HK-2 (cell line): ENCODE data around the gene CCDC178.
A peak's percentile ranks its signal among the peaks of the same experiment; 100 is the strongest.
"Not testable (repeated sequence)": the region's sequence is repeated elsewhere in the genome, so short reads cannot be mapped to it uniquely, and the experiment has no call there.

Experiments used
- DNase-seq: peaks from one replicate; pipeline ENCODE4 v3.0.0-alpha.2; 2018; ENCODE audit not compliant: unreplicated experiment

The CCDC178 gene

GRCh38 chr18:32983721-32984120 is 456.8 kb downstream of the CCDC178 start:
- no peak for DNase-seq

GRCh38 chr18:32980896-32981295 is 459.6 kb downstream of the CCDC178 start:
- no peak for DNase-seq

- no peak for DNase-seq
Measured at GRCh38 chr18:32975501-32975900, 465.0 kb downstream of the CCDC178 start.

- DNase-seq, result no peak
Measured at GRCh38 chr18:32975163-32975436, 465.4 kb downstream of the CCDC178 start.

GRCh38 chr18:32974421-32975162 is 465.9 kb downstream of the CCDC178 start:
- peak; percentile 28 for DNase-seq

- no peak for DNase-seq
Measured at GRCh38 chr18:32968248-32968647, 472.3 kb downstream of the CCDC178 start.

- DNase-seq, result no peak
Measured at GRCh38 chr18:32966141-32966540, 474.4 kb downstream of the CCDC178 start.

GRCh38 chr18:32961538-32961937 is 479.0 kb downstream of the CCDC178 start:
- no peak for DNase-seq

- no peak for DNase-seq
Measured at GRCh38 chr18:32958746-32959145, 481.8 kb downstream of the CCDC178 start.

- no peak for DNase-seq
Measured at GRCh38 chr18:32956591-32957315, 483.8 kb downstream of the CCDC178 start.

- DNase-seq, result not testable (repeated sequence)
Measured at GRCh38 chr18:32952318-32952717, 488.2 kb downstream of the CCDC178 start.

- DNase-seq, result no peak
Measured at GRCh38 chr18:32937597-32937996, 502.9 kb downstream of the CCDC178 start.

GRCh38 chr18:32937066-32937465 is 503.5 kb downstream of the CCDC178 start:
- DNase-seq, result no peak

GRCh38 chr18:32934201-32934600 is 506.3 kb downstream of the CCDC178 start:
- no peak for DNase-seq

- DNase-seq, result no peak
Measured at GRCh38 chr18:32930695-32931301, 509.7 kb downstream of the CCDC178 start.

GRCh38 chr18:32929213-32929612 is 511.3 kb downstream of the CCDC178 start:
- DNase-seq, result no peak

GRCh38 chr18:32922951-32923430 is 517.5 kb downstream of the CCDC178 start:
- no peak for DNase-seq

GRCh38 chr18:32920796-32921787 is 519.4 kb downstream of the CCDC178 start:
- no peak for DNase-seq

GRCh38 chr18:32919799-32920198 is 520.7 kb downstream of the CCDC178 start:
- peak; percentile 25 for DNase-seq

- no peak for DNase-seq
Measured at GRCh38 chr18:32918692-32919250, 521.8 kb downstream of the CCDC178 start.

- no peak for DNase-seq
Measured at GRCh38 chr18:32915516-32915915, 525.0 kb downstream of the CCDC178 start.
